ENCODE data around the gene PXDC1. TPM values are rescaled to one million over a fixed set of nuclear protein-coding genes. Genes with fewer than 3 reads are reported as not detected.
"Not testable (repeated sequence)": the region's sequence is repeated elsewhere in the genome, so short reads cannot be mapped to it uniquely, and the experiment has no call there.

PXDC1 gene
- total RNA-seq, 2 donors from 2014 or later = 4.3 to 9.6 TPM

DNA sequence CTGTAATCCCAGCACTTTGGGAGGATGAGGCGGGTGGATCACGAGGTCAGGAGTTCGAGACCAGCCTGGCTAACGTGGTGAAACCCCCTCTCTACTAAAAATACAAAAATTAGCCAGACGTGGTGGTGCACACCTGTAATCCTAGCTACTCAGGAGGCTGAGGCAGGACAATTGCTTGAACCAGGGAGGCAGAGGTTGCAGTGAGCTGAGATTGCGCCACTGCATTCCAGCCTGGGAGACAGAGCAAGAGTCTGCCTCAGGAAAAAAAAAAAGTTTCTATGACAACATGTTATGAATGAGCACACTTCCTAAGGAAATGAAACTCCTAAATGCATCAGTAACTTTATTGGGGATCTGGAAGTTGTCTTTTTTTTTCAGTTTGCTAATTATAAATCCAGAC is 16.0 kb upstream of the PXDC1 start:
- intact Hi-C loops (cut with DNase I, micrococcal nuclease); ATAC-seq; DNase-seq: not testable (repeated sequence)

DNA sequence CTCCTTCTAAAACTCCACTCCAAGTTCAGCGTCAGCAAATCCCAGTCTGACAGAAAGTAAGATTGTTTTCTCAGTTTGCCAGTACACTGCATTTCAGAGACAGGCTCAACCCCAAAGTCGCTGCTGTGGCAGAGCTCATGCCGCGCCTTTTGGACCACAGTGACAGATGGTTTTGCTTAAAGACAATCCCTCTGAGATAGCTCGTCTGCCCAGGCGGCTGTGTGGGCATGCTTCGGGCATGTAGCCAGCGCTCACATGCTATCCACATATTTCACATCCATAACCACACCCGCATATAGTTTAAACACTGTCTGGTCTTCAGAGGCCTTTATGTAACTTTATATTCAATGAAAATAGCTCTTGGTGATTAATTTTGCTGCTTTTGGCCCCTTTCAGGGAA is 14.7 kb upstream of the PXDC1 start:
- DNase-seq = no peak
- intact Hi-C loops (cut with DNase I, micrococcal nuclease) = no loop called here

GRCh38 chr6:3765415-3765814 is 13.9 kb upstream of the PXDC1 start:
- intact Hi-C loops (cut with DNase I, micrococcal nuclease) = no loop called here
- ATAC-seq (no peak), DNase-seq (no peak)

More for the DNA sequence above, 14.7 kb upstream of the PXDC1 start:
- no peak for ATAC-seq

DNA sequence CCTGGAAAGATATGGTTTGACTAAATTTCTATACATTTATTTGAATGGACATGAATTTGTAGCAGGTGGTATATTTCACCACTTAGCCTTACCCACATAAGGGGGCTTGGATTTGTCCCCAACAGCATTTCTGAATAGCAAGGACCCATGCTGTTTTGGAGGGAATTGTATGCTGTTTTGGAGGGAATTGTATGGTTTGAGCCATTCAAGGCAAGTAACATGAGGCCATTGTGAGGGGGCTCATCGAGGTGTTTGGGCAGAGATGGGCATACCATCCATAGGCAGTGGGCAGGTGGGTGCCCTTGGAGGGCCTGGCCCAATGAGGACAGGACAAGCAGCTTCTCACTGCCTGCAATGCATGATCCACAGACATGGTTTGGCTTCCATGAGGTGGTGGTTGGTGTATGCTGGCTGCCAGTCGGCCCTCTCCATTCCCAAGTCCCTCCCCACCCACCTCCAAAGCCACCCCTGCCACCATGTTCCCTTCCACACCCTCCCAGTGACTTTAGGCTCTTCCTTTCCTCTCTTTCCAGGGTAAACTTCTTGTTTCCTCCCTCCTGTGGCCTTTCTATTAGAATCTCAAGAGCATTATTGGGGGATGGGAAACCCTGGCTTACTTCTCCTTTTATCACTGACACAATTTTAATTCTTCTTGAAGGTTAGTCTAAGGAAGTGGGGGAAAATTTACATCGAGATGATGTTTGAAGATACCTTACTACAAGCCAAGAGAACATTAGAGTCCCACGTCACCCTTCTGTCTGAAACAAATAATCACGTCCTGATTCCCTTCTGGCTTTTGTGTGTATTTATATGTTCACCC is 13.2 kb upstream of the PXDC1 start:
- ATAC-seq (no peak), DNase-seq (no peak)
- intact Hi-C loops (cut with DNase I, micrococcal nuclease) = no loop called here

DNA sequence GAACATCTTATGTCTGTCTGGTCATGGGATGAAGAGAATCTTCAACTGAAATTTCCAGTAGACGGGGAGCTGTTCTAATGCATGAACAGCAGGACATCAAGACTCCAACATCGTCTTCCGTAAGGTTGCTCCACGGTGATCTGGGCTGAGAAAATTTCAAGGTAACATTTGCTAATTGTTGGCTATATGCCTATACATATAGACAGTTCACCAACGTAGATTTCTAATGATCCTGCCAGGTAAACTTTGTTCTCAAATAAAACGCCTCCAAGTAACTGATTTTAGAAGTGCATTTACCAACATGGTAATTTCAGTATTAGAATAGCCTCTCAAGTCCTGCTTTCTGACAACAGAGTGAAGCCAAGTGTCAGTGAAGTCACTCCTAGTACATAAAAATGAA is 11.3 kb upstream of the PXDC1 start:
- DNase-seq (no peak), ATAC-seq (no peak)
- intact Hi-C loops (cut with DNase I, micrococcal nuclease) = no loop called here

GRCh38 chr6:3762359-3762758 is 10.8 kb upstream of the PXDC1 start:
- no peak for DNase-seq
- ATAC-seq = no peak
- intact Hi-C loops (cut with DNase I, micrococcal nuclease) = no loop called here

DNA sequence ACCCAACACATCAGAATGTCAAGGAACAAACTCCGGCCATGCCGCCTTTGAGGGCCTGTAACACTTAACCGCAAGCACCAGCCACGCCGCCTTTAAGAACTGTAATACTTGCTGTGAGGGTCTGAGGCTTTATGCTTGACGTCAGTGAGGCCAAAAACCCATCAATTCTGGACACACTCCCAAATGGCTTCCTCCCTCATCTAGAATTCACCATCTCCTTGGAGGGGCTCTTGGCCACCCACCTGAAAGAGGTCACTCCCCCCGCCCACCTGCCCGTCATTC is 10.4 kb upstream of the PXDC1 start:
- intact Hi-C loops (cut with DNase I, micrococcal nuclease) = no loop called here
- no peak for ATAC-seq
- no peak for DNase-seq

DNA sequence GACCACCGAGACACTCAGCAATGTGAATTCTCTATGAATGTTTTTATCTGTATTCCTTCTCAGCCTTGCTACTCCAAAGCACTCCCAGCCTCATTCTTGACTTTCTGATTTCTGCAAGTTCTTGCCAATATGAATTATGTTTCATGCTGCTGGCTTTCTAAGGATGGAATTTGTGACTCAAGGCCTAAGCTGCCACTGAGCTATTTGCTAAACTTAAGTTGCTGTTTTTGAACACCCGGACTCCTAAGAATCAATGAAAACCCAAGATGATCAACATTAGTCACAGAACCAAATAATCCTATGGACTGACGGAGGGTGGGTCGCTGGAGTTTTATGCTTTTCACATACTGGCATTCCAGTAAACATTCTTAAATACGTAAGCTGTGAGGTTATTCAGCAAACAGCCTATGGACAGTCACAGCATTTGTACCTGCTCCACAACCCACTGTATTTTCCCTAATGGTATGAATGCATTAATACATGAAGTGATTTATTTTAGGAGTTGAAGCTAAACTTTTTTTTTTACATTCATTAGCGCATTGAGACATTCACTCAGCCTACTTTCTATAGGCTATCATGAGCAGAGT is 8.2 kb upstream of the PXDC1 start:
- DNase-seq (no peak), ATAC-seq (no peak)
- intact Hi-C loops (cut with DNase I, micrococcal nuclease) = no loop called here

DNA sequence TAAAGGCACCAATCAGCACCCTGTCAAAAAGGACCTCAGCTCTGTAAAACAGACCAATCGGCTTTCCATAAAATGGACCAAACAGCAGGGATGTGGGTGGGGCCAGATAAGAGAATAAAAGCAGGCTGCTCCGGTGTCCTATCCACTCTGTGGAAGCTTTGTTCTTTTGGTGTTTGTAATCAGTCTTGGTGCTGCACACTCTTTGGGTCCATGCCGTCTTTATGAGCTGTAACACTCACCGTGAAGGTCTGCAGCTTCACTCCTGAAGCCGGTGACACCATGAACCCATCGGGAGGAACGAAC is 7.3 kb upstream of the PXDC1 start:
- no peak for ATAC-seq
- intact Hi-C loops (cut with DNase I, micrococcal nuclease) = no loop called here

GRCh38 chr6:3757998-3758841 is 6.7 kb upstream of the PXDC1 start:
- ATAC-seq; intact Hi-C loops (cut with DNase I, micrococcal nuclease): not testable (repeated sequence)
- DNase-seq = peak in 1 of 2 donors; percentile 6

More for the DNA sequence above, 7.3 kb upstream of the PXDC1 start:
- DNase-seq = no peak

GRCh38 chr6:3757241-3757641 is 5.7 kb upstream of the PXDC1 start:
- ATAC-seq (no peak), DNase-seq (peak in 1 of 2 donors; percentile 10)
- intact Hi-C loops (cut with DNase I, micrococcal nuclease) = no loop called here

DNA sequence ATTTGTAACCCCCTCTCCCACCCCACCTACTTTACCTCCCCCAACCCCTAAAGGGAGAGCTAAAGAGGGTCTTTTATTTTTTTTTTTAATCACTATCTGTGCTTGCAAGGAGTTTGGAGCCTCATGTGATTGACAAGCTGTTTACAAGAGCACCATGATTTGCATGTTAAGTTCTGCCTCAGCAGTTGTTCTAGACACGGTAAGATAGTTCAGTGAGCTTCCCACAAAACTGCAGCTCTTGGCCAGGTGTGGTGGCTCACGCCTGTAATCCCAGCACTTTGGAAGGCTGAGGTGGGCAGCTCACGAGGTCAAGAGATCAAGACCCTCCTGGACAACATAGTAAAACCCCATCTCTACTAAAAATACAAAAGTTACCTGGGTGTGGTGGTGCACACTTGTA is 5.0 kb upstream of the PXDC1 start:
- intact Hi-C loops (cut with DNase I, micrococcal nuclease) = no loop called here
- ATAC-seq = no peak
- no peak for DNase-seq

- DNase-seq (peak in 1 of 2 donors; percentile 2), ATAC-seq (no peak)
- intact Hi-C loops (cut with DNase I, micrococcal nuclease) = no loop called here
Observed at GRCh38 chr6:3755637-3756545, 4.4 kb upstream of the PXDC1 start.

DNA sequence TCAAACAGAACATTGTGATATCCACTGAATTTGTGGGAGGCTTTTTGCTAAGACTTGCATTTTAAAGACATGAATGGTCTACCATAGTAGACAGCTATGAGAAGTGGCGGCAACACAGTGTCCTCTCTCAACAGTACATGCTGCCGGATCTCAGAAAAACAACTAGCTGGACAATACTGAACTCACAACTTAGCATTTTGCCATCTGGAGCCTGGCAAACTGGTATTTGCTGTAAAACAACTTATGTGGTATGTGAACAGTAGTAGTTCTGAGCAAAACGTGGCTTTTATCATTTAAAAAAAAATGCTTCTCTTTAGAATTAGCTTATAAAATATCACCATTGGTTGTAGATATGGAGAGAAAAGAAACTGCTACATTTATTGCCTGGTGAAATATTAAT is 3.3 kb upstream of the PXDC1 start:
- no peak for DNase-seq
- no peak for ATAC-seq
- intact Hi-C loops (cut with DNase I, micrococcal nuclease) = loop anchor here in 1 of 2 donors (5.0 kb wide), 1 partner anchor 78 kb away; no protein-coding TSS in a partner anchor

- ATAC-seq = not testable (repeated sequence)
- peak in 1 of 2 donors; percentile 18 for DNase-seq
- intact Hi-C loops (cut with DNase I, micrococcal nuclease) = loop anchor here in 1 of 2 donors (5.0 kb wide), 1 partner anchor 78 kb away; no protein-coding TSS in a partner anchor
Observed at GRCh38 chr6:3754032-3754725, 2.7 kb upstream of the PXDC1 start.

- intact Hi-C loops (cut with DNase I, micrococcal nuclease) = loop anchor here in 1 of 2 donors (5.0 kb wide), 1 partner anchor 79 kb away; no protein-coding TSS in a partner anchor
- DNase-seq (peak in 1 of 2 donors; percentile 33), ATAC-seq (peak; percentile 62)
Observed at GRCh38 chr6:3753228-3753835, 1.8 kb upstream of the PXDC1 start.

DNA sequence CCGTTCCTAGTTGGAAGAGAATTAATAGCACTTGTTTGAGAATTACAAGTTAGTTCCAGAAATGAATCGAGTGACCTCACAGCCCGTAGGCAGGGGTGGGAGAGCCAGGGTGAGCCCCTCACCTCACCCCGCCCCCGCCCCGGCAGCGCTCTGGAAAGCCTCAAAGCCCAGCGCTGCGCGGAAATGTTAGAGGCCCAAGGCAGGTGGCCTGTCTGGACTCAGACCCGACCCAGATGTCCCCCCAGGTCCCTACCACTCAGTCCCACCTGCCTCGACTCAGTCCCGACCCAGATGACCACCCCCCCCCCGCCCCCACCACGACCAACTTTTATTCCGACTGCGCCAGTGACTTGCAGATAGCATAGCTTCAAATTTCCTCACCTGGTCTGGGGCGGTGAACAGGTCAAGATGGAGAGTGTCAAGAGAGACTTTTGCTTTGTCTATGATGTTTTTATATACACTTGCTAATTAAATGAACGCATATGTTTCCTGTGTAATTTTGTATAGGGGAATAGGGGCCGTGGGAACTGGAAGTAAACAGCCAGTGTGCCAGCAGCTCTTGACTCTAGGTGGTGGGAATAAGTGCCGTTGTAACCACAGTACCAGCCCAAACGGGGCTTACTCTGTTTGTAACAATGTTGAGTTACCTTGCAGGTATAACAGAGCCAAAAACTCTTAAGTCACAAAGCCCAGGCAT is 1.2 kb upstream of the PXDC1 start:
- DNase-seq (peak in 1 of 2 donors; percentile 10), ATAC-seq (no peak)
- intact Hi-C loops (cut with DNase I, micrococcal nuclease) = loop anchor here in 1 of 2 donors (5.0 kb wide), 1 partner anchor 80 kb away; no protein-coding TSS in a partner anchor
